ENCODE results near the gene CERKL. TPM values are rescaled to one million over a fixed set of nuclear protein-coding genes. Genes with fewer than 3 reads are reported as not detected.

Gene CERKL
- total RNA-seq, 4 donors from 2014 or later, result not detected

GRCh38 chr2:181566334-181567032, 90.4 kb downstream of the CERKL start:
- no peak overlapping the region for H3K27ac ChIP-seq
- TF ChIP-seq POLR2AphosphoS5 (IDR thresholded peaks at IDR 0.05) (no peak), CTCF (IDR thresholded peaks at IDR 0.05) (no peak), POLR2A (IDR thresholded peaks at IDR 0.05) (no peak), EP300 (IDR thresholded peaks at IDR 0.05) (no peak)
- no peaks in the 10 kb centered on the region for H3K4me1 ChIP-seq
- H3K9me3 ChIP-seq, result no peaks in the 10 kb centered on the region
- no peaks in the 10 kb centered on the region for H3K36me3 ChIP-seq
- no peaks in the 10 kb centered on the region for H3K27me3 ChIP-seq
- no peak overlapping the region for H3K4me3 ChIP-seq
- DNase-seq (ENCODE audit: low spot score in 2 of 2), result no peak
- 73% methylated on average over 6 of the region's 6 CpGs for WGBS

GRCh38 chr2:181563101-181563692, 93.7 kb downstream of the CERKL start:
- no peak for TF ChIP-seq EP300 (IDR thresholded peaks at IDR 0.05)
- no peak for TF ChIP-seq POLR2AphosphoS5 (IDR thresholded peaks at IDR 0.05)
- no peak for TF ChIP-seq POLR2A (IDR thresholded peaks at IDR 0.05)
- TF ChIP-seq CTCF (IDR thresholded peaks at IDR 0.05), result no peak
- H3K27ac ChIP-seq, result no peak overlapping the region
- H3K36me3 ChIP-seq, result no peaks in the 10 kb centered on the region
- H3K4me3 ChIP-seq, result no peak overlapping the region
- no peaks in the 10 kb centered on the region for H3K27me3 ChIP-seq
- WGBS, result 60% methylated on average over 1 of the region's 1 CpG
- DNase-seq (ENCODE audit: low spot score in 2 of 2), result no peak
- H3K4me1 ChIP-seq, result no peaks in the 10 kb centered on the region
- no peaks in the 10 kb centered on the region for H3K9me3 ChIP-seq

GRCh38 chr2:181558371-181558770, 98.5 kb downstream of the CERKL start:
- no peaks in the 10 kb centered on the region for H3K27me3 ChIP-seq
- TF ChIP-seq POLR2AphosphoS5 (IDR thresholded peaks at IDR 0.05) (no peak), CTCF (IDR thresholded peaks at IDR 0.05) (no peak), EP300 (IDR thresholded peaks at IDR 0.05) (no peak), POLR2A (IDR thresholded peaks at IDR 0.05) (no peak)
- 68% methylated on average over 2 of the region's 2 CpGs for WGBS
- no peak overlapping the region for H3K27ac ChIP-seq
- no peak overlapping the region for H3K4me3 ChIP-seq
- no peak for DNase-seq (ENCODE audit: low spot score in 2 of 2)
- H3K4me1 ChIP-seq, result no peaks in the 10 kb centered on the region
- no peaks in the 10 kb centered on the region for H3K9me3 ChIP-seq
- no peaks in the 10 kb centered on the region for H3K36me3 ChIP-seq

GRCh38 chr2:181554061-181554830, 102.7 kb downstream of the CERKL start:
- WGBS, result 76% methylated on average over 2 of the region's 2 CpGs
- no peaks in the 10 kb centered on the region for H3K9me3 ChIP-seq
- H3K36me3 ChIP-seq, result no peaks in the 10 kb centered on the region
- DNase-seq (ENCODE audit: low spot score in 2 of 2), result no peak
- no peak for TF ChIP-seq EP300 (IDR thresholded peaks at IDR 0.05)
- no peak for TF ChIP-seq CTCF (IDR thresholded peaks at IDR 0.05)
- TF ChIP-seq POLR2AphosphoS5 (IDR thresholded peaks at IDR 0.05), result no peak
- TF ChIP-seq POLR2A (IDR thresholded peaks at IDR 0.05), result no peak
- H3K4me1 ChIP-seq, result no peaks in the 10 kb centered on the region
- no peaks in the 10 kb centered on the region for H3K27me3 ChIP-seq
- H3K4me3 ChIP-seq, result no peak overlapping the region
- H3K27ac ChIP-seq, result no peak overlapping the region

- no peak for TF ChIP-seq EP300 (IDR thresholded peaks at IDR 0.05)
- TF ChIP-seq CTCF (IDR thresholded peaks at IDR 0.05), result no peak
- no peak for TF ChIP-seq POLR2AphosphoS5 (IDR thresholded peaks at IDR 0.05)
- TF ChIP-seq POLR2A (IDR thresholded peaks at IDR 0.05), result no peak
- H3K9me3 ChIP-seq, result no peaks in the 10 kb centered on the region
- H3K27ac ChIP-seq, result no peak overlapping the region
- 74% methylated on average over 2 of the region's 2 CpGs for WGBS
- no peak overlapping the region for H3K4me3 ChIP-seq
- H3K4me1 ChIP-seq, result no peaks in the 10 kb centered on the region
- no peaks in the 10 kb centered on the region for H3K27me3 ChIP-seq
- DNase-seq (ENCODE audit: low spot score in 2 of 2), result no peak
- H3K36me3 ChIP-seq, result no peaks in the 10 kb centered on the region
Measured at GRCh38 chr2:181553244-181553643, 103.7 kb downstream of the CERKL start.
